H1 (cell line): ENCODE results near the gene CACNA2D3. TPM values are rescaled to one million over a fixed set of nuclear protein-coding genes. Genes with fewer than 3 reads are reported as not detected.

Experiments used
- CTCF ChIA-PET: fragments of 300-600 bp; sonication (Branson Sonifier 250); formaldehyde crosslinking; loops from one replicate; lab custom pipeline; 2021; ENCODE audit not compliant: partially characterized antibody; lab: Charles Lee
- POLR2A ChIA-PET: fragments of 300-600 bp; sonication (Branson Sonifier 250); formaldehyde crosslinking; loops from one replicate; lab custom pipeline; 2021; ENCODE audit warnings: inconsistent platforms; ENCODE audit not compliant: partially characterized antibody; lab: Charles Lee
- DNase-seq, 2 experiments: peaks; one replicate each; pipeline versions ENCODE4 v3.0.0 to v3.0.0-alpha.2; 2010 to 2022; ENCODE audit warnings: low spot score in 2 of 2, low read depth in 1 of 2, mixed read lengths in 1 of 2
- FAIRE-seq: peaks from 2 replicates; lab custom pipeline; 2011; peaks lifted over from hg19 to GRCh38; lab: Jason Lieb, UNC
- H2AFZ ChIP-seq: 2 replicates; pipeline ENCODE4 v1.8.1; 2012; ENCODE audit warnings: low read length, inconsistent platforms
- H2AK5ac ChIP-seq: 2 replicates; pipeline ENCODE4 v1.6.1; 2013; ENCODE audit warnings: low read depth, low read length
- H2BK120ac ChIP-seq: replicated peaks from 2 replicates; pipeline ENCODE3; 2013; ENCODE audit warnings: low read depth, low read length, inconsistent platforms
- H2BK12ac ChIP-seq: 2 replicates; pipeline ENCODE4 v1.6.1; 2013; ENCODE audit warnings: low read depth, low read length
- H2BK15ac ChIP-seq: 2 replicates; pipeline ENCODE4 v1.6.1; 2013; ENCODE audit warnings: low read length
- H2BK20ac ChIP-seq: 2 replicates; pipeline ENCODE4 v1.6.1; 2013; ENCODE audit warnings: low read length
- H2BK5ac ChIP-seq: 2 replicates; pipeline ENCODE4 v1.6.1; 2013; ENCODE audit warnings: low read depth, low read length
- H3K14ac ChIP-seq: 2 replicates; pipeline ENCODE4 v1.6.1; 2013; ENCODE audit warnings: inconsistent platforms; ENCODE audit not compliant: insufficient read length
- H3K18ac ChIP-seq: 2 replicates; pipeline ENCODE4 v1.6.1; 2013; ENCODE audit warnings: low read length; ENCODE audit errors: extremely low read depth
- H3K23ac ChIP-seq: 2 replicates; pipeline ENCODE4 v1.6.1; 2013; ENCODE audit warnings: inconsistent platforms; ENCODE audit not compliant: insufficient read length
- H3K23me2 ChIP-seq: 2 replicates; pipeline ENCODE4 v1.6.1; 2013; ENCODE audit warnings: low read depth, low read length
- H3K27ac ChIP-seq: 2 replicates; pipeline ENCODE4 v1.6.1; 2011; ENCODE audit warnings: low read depth, low read length, inconsistent platforms
- H3K27me3 ChIP-seq, 4 experiments: replicated peaks in 1 of 4; 1 replicate in 1 of 4; 2 replicates in 3 of 4; pipeline versions ENCODE4 v1.6.1 to v1.8.1; 2011 to 2013; ENCODE audit warnings: low read length in 3 of 4, mild to moderate bottlenecking in 3 of 4, inconsistent platforms in 2 of 4, mixed read lengths in 2 of 4, moderate library complexity in 1 of 4; ENCODE audit not compliant: control insufficient read depth in 3 of 4, insufficient read depth in 3 of 4; ENCODE audit errors: extremely low read depth in 1 of 4
- H3K36me3 ChIP-seq, 4 experiments: 2 replicates each; pipeline versions ENCODE4 v1.6.1 to v1.8.1; 2011 to 2013; ENCODE audit warnings: mild to moderate bottlenecking in 4 of 4, low read length in 3 of 4, moderate library complexity in 2 of 4, control low read depth in 1 of 4, inconsistent platforms in 1 of 4; ENCODE audit not compliant: insufficient read depth in 4 of 4, control insufficient read depth in 2 of 4
- H3K4ac ChIP-seq: replicated peaks from 2 replicates; pipeline ENCODE3; 2013; ENCODE audit warnings: low read length, low read depth, mixed read lengths, inconsistent platforms; ENCODE audit not compliant: insufficient read length
- H3K4me1 ChIP-seq, 4 experiments: replicated peaks in 1 of 4; 1 replicate in 1 of 4; 2 replicates in 3 of 4; pipeline versions ENCODE4 v1.6.1 to v1.8.1; 2011 to 2013; ENCODE audit warnings: low read length in 3 of 4, inconsistent platforms in 2 of 4, mixed read lengths in 1 of 4; ENCODE audit not compliant: insufficient read depth in 4 of 4, control insufficient read depth in 3 of 4
- H3K4me2 ChIP-seq, 2 experiments: 2 replicates each; pipeline versions ENCODE4 v1.6.1 to v1.8.1; 2011 to 2013; ENCODE audit warnings: low read depth in 2 of 2, low read length in 2 of 2, control low read depth in 1 of 2, inconsistent platforms in 1 of 2, mild to moderate bottlenecking in 1 of 2; ENCODE audit not compliant: insufficient read depth in 1 of 2
- H3K4me3 ChIP-seq, 4 experiments: fragments of 200-600, 300-600 bp in 1 of 4; sonication (generic), shearing (Covaris generic), sonication (Bioruptor Twin) in 1 of 4; 2 replicates each; pipeline versions ENCODE4 v1.5.1 to v1.8.1; 2011 to 2016; ENCODE audit warnings: low read length in 4 of 4, low read depth in 3 of 4, control low read depth in 2 of 4, inconsistent platforms in 2 of 4, mild to moderate bottlenecking in 2 of 4, mixed read lengths in 1 of 4, moderate library complexity in 1 of 4; ENCODE audit not compliant: insufficient read depth in 2 of 4; ENCODE audit errors: extremely low read depth in 1 of 4
- H3K56ac ChIP-seq: replicated peaks from 2 replicates; pipeline ENCODE3; 2013; ENCODE audit warnings: low read depth, mild to moderate bottlenecking, mixed read lengths, low read length, inconsistent platforms; ENCODE audit not compliant: insufficient read length
- H3K79me1 ChIP-seq: 2 replicates; pipeline ENCODE4 v1.6.1; 2013; ENCODE audit warnings: low read depth, low read length, control low read depth
- H3K79me2 ChIP-seq, 2 experiments: 2 replicates each; pipeline versions ENCODE4 v1.6.1 to v1.8.1; 2012 to 2013; ENCODE audit warnings: low read length in 2 of 2, mild to moderate bottlenecking in 2 of 2, inconsistent platforms in 1 of 2; ENCODE audit not compliant: insufficient read depth in 2 of 2, control insufficient read depth in 1 of 2
- H3K9ac ChIP-seq, 4 experiments: replicated peaks in 1 of 4; 1 replicate in 1 of 4; 2 replicates in 3 of 4; pipeline versions ENCODE4 v1.6.1 to v1.8.1; 2011 to 2013; ENCODE audit warnings: low read depth in 3 of 4, low read length in 3 of 4, control low read depth in 2 of 4, mild to moderate bottlenecking in 2 of 4, moderate library complexity in 2 of 4, inconsistent platforms in 1 of 4; ENCODE audit errors: extremely low read depth in 1 of 4
- H3K9me3 ChIP-seq, 2 experiments: 2 replicates each; pipeline versions ENCODE4 v1.6.1 to v1.8.1; 2012 to 2013; ENCODE audit warnings: mild to moderate bottlenecking in 2 of 2, moderate library complexity in 2 of 2, control low read depth in 1 of 2, inconsistent platforms in 1 of 2, low read depth in 1 of 2, low read length in 1 of 2, mixed read lengths in 1 of 2; ENCODE audit not compliant: insufficient read depth in 2 of 2
- H4K20me1 ChIP-seq, 2 experiments: replicated peaks in 1 of 2; 2 replicates each; pipeline versions ENCODE3 to v1.8.1; 2011 to 2013; ENCODE audit warnings: inconsistent platforms in 2 of 2, low read length in 2 of 2, mild to moderate bottlenecking in 1 of 2; ENCODE audit not compliant: insufficient read depth in 2 of 2, control insufficient read depth in 1 of 2
- H4K5ac ChIP-seq: 2 replicates; pipeline ENCODE4 v1.6.1; 2013; ENCODE audit warnings: low read length, low read depth, mixed read lengths, inconsistent platforms; ENCODE audit not compliant: insufficient read length
- H4K8ac ChIP-seq: 2 replicates; pipeline ENCODE4 v1.8.0; 2013; ENCODE audit warnings: mild to moderate bottlenecking, moderate library complexity, low read length, inconsistent platforms; ENCODE audit not compliant: insufficient read depth; ENCODE audit errors: extremely low read depth
- H4K91ac ChIP-seq: replicated peaks from 2 replicates; pipeline ENCODE3; 2013; ENCODE audit warnings: low read length, mixed read lengths, inconsistent platforms; ENCODE audit not compliant: insufficient read length
- CEBPB ChIP-seq: IDR thresholded peaks from 2 replicates; pipeline ENCODE4 v1.6.1; 2012; ENCODE audit warnings: low read depth, low read length
- EGR1 ChIP-seq: IDR thresholded peaks from 2 replicates; pipeline ENCODE4 v1.6.1; 2011; ENCODE audit warnings: low read depth, low read length, borderline replicate concordance
- GABPA ChIP-seq: IDR thresholded peaks from 2 replicates; pipeline ENCODE4 v1.6.1; 2011; ENCODE audit warnings: mild to moderate bottlenecking, low read length, moderate library complexity, borderline replicate concordance; ENCODE audit not compliant: insufficient read depth
- HDAC2 ChIP-seq, 2 experiments: fragments of 300-600 bp in 1 of 2; sonication (generic) in 1 of 2; IDR thresholded peaks; 2 replicates each; pipeline ENCODE4 v1.6.1; 2011 to 2012; ENCODE audit warnings: low read depth in 2 of 2, low read length in 2 of 2, mild to moderate bottlenecking in 2 of 2, moderate library complexity in 2 of 2, borderline replicate concordance in 1 of 2, inconsistent platforms in 1 of 2
- HDAC6 ChIP-seq: IDR thresholded peaks from one replicate; pipeline ENCODE4 v1.7.1; 2012; ENCODE audit warnings: low read depth, mild to moderate bottlenecking, inconsistent platforms, low read length, moderate library complexity
- KDM5A ChIP-seq: fragments of 200-600 bp; IDR thresholded peaks from 2 replicates; pipeline ENCODE4 v1.7.1; 2012; ENCODE audit warnings: mild to moderate bottlenecking, low read length, inconsistent platforms, mixed read lengths
- SRF ChIP-seq: IDR thresholded peaks from 2 replicates; pipeline ENCODE4 v1.6.1; 2011; ENCODE audit warnings: mild to moderate bottlenecking, low read depth, low read length, moderate library complexity
- SUZ12 ChIP-seq: fragments of 200-600 bp; sonication (generic); IDR thresholded peaks from 2 replicates; pipeline ENCODE4 v1.6.1; 2012; ENCODE audit warnings: mild to moderate bottlenecking, inconsistent platforms, low read length, moderate library complexity, mixed read lengths
- TAF1 ChIP-seq: IDR thresholded peaks from 2 replicates; pipeline ENCODE4 v1.6.1; 2011; ENCODE audit warnings: mild to moderate bottlenecking, low read depth, low read length
- TEAD4 ChIP-seq: IDR thresholded peaks from 2 replicates; pipeline ENCODE4 v1.6.1; 2012; ENCODE audit warnings: low read depth, low read length, inconsistent platforms, mixed read lengths
- YY1 ChIP-seq: IDR thresholded peaks from 2 replicates; pipeline ENCODE4 v1.6.1; 2011; ENCODE audit warnings: low read depth, mild to moderate bottlenecking, low read length
- WGBS, 2 experiments: shearing (Covaris generic) in 1 of 2; methylation state at CpG; one replicate each; pipeline versions ENCODE4 v1.1.6 to v1.1.7; 2013 to 2015; ENCODE audit warnings: low lambda C conversion rate in 2 of 2, mixed read lengths in 2 of 2, inconsistent platforms in 1 of 2, low coverage in 1 of 2, missing lambda C conversion rate in 1 of 2; ENCODE audit not compliant: insufficient replicate concordance in 2 of 2, insufficient coverage in 1 of 2, insufficient read length in 1 of 2; ENCODE audit errors: extremely low coverage in 1 of 2, missing lambda C conversion rate in 1 of 2; 5-methylcytosine and 5-hydroxymethylcytosine counted together
- polyA plus RNA-seq, 7 experiments: library from polyadenylated mRNA; depleted of rRNA in 3 of 7; stranded (reverse) in 5 of 7; unstranded in 2 of 7; fragments of >200 nt in 5 of 7; fragments of 200-250 nt in 2 of 7; gene quantifications; 1 replicate in 5 of 7; 2 replicates in 1 of 7; 4 replicates in 1 of 7; pipeline versions ENCODE4 v1.2.1 to v1.2.3, GENCODE V29; 2011 to 2013; ENCODE audit warnings: missing spikeins in 2 of 7, mixed read lengths in 2 of 7
- total RNA-seq: library from RNA; stranded (reverse); fragmentation: NEBNext Ultra II Directional; extraction: Animal tissue kit (Norgen Biotek cat#: 25700); gene quantifications from 2 replicates; pipeline ENCODE4 v1.2.1, GENCODE V29; 2021

Gene CACNA2D3
- total and polyA plus RNA-seq, 2 of the 8 experiments (the other 6 are each of a cell fraction or from before 2014, with no cell fraction given) = 1.5 to 1.8 TPM

- no peak overlapping the region for H3K27ac ChIP-seq
- no peaks in the 10 kb centered on the region for H3K36me3 ChIP-seq
- H4K5ac ChIP-seq = no peak overlapping the region
- no peak overlapping the region for H3K4me2 ChIP-seq
- no peak overlapping the region for H2BK20ac ChIP-seq
- H3K27me3 ChIP-seq = no peaks in the 10 kb centered on the region
- no peak overlapping the region for H3K4ac ChIP-seq
- no peak for DNase-seq
- H2AFZ ChIP-seq = no peak overlapping the region
- no peaks in the 10 kb centered on the region for H4K20me1 ChIP-seq
- no peak overlapping the region for H3K23ac ChIP-seq
- FAIRE-seq = no peak
- ChIA-PET POLR2A (no interaction called here), CTCF (interaction anchor here (0.8 kb wide), 1 partner anchor 29 kb away, joined by 3 read pairs; no protein-coding TSS in a partner anchor)
- H3K4me1 ChIP-seq = peaks cover 0 to 7% (median 0%) of the 10 kb centered on the region in 4 experiments; a peak in 2 of 7 replicates
- H2AK5ac ChIP-seq = no peak overlapping the region
- no peak overlapping the region for H3K18ac ChIP-seq
- no peak overlapping the region for H3K56ac ChIP-seq
- no peak overlapping the region for H3K4me3 ChIP-seq
- H2BK120ac ChIP-seq = no peak overlapping the region
- peaks cover 0 to 3% of the 10 kb centered on the region in 2 experiments; a peak in 2 of 4 replicates for H3K9me3 ChIP-seq
- no peak overlapping the region for H3K14ac ChIP-seq
- no peak overlapping the region for H2BK15ac ChIP-seq
- H3K79me2 ChIP-seq = no peaks in the 10 kb centered on the region
- TF ChIP-seq TAF1 (no peak), EGR1 (no peak), KDM5A (no peak), CEBPB (no peak), SUZ12 (no peak), HDAC2 (IDR thresholded peaks at IDR 0.05; ENCODE audit: borderline replicate concordance in 1 of 2, low read depth in 2 of 2, low read length in 2 of 2) (no peak), HDAC6 (no peak), SRF (no peak), GABPA (no peak), TEAD4 (no peak), YY1 (no peak)
- no peak overlapping the region for H3K9ac ChIP-seq
- H3K23me2 ChIP-seq = no peaks in the 10 kb centered on the region
- no peak overlapping the region for H2BK5ac ChIP-seq
- no peak overlapping the region for H4K91ac ChIP-seq
- no peak overlapping the region for H4K8ac ChIP-seq
- WGBS, 2 experiments = 96% methylated on average over 3 of the region's 3 CpGs; no CpG with 5 or more reads in 1 of the 2 experiments
- H3K79me1 ChIP-seq = no peaks in the 10 kb centered on the region; the same call in 1 of the 2 replicates
- H2BK12ac ChIP-seq = no peak overlapping the region
Measured at GRCh38 chr3:54785976-54786375, 663.6 kb downstream of the CACNA2D3 start.
